SW 1271 (cell line): ENCODE data around the gene GAB2.
A peak's percentile ranks its signal among the peaks of the same experiment; 100 is the strongest.

ENCODE experiments used
- DNase-seq, 2 experiments: peaks; one replicate each; lab custom pipeline; 2025; lab: John Stamatoyannopoulos, UW

GAB2 gene

DNA sequence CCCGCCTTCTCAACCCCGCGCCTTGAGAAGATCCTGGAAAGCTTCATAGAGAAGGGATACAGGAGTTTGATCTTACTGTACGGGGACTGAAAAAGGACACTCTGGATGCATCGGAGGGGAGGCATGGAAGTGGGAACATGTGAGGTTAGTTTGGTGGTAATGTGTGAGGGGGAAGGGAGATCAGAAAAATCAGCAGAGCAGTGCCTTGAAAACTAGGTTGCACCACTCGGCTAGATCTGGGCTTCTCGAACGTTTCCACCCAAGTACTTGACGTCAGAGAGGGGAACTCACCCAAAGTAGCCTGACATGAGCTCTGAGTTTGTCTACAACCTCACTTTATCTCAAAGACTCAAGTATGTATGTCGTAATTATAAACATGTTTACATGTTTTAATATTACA is 214.4 kb downstream of the GAB2 start:
- DNase-seq = no peak

DNA sequence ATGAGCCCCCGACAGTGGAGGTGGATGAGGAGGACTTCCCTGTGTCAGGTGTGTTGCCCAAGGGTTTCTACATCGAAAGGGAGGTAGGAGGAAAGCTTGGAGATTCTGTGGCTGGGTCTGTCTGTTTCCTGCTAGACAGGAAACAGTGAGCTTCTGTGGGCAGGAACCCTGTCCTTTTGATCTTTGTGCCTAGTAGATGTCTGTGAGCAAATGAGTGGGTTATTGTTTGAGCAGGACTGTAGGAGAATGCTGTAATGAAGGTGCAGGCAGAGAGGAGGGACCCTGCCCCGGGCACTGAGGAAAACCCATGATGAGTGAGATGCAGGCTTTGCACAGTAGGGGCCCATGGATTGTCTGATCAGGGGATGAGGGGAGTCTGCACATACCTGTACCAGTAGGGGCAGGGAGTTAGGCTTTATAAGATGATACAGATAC is 214.9 kb downstream of the GAB2 start:
- DNase-seq = no peak

DNA sequence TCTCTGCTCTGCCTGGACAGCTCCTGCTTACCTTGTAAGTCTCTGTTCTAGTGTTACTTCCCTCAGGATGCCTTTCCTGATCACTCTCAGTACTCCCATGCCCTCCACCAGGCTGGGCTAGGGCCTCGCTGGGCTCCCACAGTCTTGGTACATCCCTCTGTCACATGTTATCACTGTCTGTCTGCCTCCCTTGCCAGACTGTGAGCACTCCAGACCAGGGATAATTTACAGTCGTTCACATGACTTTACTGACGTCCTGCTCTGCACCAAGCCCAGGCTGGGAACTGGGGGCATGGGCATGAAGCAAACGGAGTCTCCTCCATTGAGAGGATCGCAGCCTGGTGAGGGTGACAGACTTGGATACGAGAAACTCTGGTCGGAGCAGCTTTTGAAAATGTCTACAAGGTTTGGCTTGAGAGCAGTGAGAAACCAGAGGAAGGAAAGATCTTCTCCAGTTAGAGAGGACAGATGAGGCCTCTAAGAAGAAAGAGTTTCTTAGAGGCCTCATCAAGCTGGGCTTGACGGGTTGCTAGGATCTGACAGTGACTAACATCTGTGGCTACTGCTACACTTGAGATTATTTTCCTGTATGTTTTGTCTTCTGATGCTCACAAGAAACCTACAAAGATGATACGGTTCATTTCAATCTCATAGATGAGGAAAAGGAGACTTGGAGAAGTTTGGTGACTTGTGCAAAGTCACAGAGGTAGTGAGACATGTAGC is 216.4 kb downstream of the GAB2 start:
- DNase-seq = no peak

DNA sequence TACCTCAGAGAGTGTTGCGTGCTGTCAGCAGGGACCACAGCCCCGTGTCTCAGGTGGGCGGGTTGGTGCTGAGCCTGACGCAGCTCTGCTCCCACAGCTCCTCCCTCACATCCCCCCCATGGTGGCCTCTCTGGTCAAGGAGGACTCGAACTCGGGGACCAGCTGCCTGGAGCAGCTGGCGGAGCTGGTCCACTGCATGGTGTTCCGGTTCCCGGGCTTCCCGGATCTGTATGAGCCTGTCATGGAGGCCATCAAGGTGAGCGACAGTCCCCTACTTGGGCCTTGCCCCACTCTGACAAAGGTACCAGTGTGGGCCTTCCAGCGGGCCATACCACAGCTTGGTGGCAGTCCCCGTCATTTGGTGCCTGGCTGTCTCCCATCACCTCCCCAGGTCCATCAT is 217.1 kb downstream of the GAB2 start:
- no peak for DNase-seq

DNA sequence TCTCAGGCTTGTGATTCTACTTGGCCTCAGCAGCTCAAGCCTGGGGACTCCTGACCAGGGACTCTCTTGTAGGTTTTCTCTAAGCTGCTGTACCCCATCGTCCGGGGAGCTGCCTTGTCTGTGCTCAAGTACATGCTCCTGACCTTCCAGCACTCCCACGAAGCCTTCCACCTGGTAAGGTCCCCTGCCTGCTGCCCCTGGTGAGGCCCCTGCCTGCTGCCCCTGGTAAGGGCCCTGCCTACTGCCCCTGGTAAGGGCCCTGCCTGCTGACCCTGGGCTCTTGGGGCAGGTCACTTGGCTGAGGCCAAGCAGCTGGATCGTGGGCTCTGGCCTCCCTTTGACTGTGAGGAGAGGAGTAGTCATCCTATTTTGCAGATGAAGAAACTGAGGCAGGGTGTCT is 217.6 kb downstream of the GAB2 start:
- DNase-seq = no peak

DNA sequence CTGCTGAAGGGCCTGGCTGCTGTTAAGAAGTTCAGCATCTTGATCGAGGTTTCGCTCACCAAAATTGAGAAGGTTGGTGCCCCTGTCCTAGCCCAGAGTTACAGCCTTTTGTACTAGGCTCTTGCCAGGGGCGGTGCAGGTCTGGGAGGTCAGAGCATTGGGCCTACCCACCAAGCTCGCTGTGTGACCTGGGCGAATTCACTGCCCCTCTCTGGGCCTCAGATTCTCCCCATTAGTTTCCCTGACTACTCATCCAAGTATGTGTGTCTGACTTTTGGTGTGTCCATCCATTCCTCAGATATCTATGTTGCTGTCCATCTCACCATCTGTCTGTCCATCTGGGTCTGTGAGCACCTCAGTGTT is 218.0 kb downstream of the GAB2 start:
- DNase-seq = no peak

DNA sequence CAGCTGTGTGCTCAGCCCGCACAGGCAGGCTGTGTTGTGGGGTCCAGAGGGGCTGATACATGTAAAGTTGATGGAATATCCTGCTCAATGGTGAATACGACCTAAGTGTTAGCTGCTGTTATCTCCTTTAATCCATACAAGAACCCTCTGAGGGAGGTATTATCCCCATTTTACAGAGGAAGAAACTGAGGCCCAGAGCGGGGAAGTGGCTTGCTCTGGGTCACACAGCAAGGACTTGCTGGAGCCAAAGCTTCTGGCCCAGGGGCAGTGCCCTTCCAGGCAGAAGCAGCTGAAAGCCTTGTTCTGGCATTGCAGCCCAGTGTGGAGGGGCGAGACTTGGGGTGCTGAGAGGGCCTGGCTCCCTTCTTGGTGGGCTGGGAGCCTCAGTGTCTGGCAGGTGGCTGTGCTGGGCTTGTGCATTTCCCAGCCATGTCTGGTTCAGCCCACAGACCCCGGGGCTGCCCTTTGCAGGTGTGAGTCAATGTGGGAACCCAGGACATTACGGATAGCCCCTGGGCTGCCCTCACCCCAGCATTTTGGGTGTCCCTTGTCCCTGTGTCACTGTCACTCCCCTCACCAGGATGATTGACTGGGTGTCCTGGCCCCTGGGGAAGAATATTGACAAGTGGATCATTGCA is 218.5 kb downstream of the GAB2 start:
- DNase-seq = no peak

DNA sequence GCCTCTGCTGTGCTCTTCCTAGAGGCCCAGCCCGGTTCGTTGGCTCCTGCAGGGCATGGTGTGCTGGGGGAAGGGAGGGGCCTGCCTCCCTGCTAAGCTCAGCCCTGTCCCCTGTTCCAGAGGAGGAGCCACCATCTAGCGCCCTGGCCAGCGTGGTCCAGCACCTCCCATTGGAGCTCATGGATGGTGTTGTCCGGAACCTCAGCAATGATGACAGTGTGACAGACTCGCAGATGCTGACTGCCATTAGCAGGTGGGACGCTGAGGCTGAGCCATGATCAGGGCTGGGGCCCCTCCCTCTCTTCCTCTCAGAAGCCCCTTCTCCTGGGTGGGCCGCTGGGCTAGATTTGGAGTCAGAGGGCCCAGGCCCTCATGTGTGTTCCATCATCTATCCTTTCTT is 219.8 kb downstream of the GAB2 start:
- no peak for DNase-seq

DNA sequence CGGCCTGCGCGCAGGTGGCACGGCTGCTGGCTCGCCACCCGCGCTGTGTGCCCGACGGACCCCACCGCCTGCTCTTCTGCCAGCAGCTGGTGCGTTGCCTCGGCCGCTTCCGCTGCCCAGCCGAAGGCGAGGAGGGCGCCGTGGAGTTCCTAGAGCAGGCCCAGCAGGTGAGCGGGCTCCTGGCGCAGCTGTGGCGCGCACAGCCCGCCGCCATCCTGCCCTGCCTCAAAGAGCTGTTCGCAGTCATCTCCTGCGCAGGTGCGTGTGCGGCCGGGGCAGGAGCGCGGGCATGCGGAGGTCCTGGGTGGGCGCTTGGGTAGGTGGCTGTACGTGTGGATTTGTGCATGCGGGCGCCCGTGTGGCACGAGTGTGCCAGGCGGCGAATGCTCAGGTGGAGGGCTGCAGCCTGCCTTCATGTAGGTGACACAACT is 220.9 kb downstream of the GAB2 start:
- no peak for DNase-seq

DNA sequence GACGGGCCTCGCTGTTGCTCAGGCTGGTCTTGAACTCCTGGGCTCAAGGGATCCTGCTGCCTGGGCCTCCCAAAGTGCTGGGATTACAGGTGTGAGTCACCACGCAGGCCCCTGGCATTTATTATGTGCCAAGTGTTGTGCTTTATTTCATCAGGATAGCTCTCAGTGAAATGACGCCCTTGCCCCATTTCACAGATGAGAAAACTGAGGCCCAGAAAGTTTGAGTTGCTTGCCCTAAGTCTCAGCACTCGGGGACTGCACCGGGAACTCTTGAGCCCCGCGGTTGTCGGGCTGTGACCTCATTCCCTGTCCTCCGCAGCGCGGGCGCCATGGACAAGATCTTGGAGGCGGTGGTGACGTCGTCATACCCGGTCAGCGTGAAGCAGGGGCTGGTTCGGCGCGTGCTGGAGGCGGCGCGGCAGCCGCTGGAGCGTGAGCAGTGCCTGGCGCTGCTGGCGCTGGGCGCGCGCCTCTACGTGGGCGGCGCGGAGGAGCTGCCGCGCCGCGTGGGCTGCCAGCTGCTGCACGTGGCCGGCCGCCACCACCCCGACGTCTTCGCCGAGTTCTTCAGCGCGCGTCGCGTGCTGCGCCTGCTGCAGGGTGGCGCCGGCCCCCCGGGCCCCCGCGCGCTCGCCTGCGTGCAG is 221.6 kb downstream of the GAB2 start:
- DNase-seq = no peak

DNA sequence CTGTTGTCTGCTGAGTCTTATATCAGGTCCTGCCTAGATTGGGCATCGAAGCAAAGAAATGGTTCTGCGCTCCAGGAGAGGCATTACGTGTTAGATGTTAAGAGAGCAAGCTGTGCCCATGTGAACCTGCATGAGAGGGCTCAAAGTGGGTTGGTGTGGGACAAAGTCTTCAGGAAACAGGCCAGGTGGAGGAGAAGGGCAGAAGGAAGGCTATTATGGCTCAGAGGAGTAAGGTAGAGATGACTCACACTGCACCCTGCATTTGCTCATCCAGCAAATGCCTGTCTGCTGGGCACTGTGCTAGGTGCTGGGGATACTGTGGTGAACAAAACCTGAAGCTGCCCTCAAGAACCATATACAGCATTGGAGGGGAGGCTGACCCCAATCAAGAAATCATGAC is 223.1 kb downstream of the GAB2 start:
- no peak for DNase-seq

DNA sequence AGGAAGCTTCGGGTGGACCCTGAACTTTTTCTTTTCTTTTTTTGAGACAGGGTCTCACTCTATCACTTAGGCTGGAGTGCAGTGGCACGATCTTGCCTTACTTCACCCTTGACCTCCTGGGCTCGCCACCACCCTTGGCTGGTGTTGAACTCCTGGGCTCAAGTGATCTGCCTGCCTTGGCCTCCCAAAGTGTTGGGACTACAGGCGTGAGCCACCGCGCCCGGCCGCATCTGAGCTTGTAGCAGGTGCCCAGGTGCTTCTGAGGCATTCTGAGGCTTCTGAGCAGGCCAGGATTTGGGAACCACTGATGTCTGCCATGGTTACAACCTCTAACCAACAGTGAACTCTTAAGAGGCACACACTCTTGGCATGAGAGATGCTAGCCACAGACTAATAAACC is 223.8 kb downstream of the GAB2 start:
- DNase-seq = no peak

DNA sequence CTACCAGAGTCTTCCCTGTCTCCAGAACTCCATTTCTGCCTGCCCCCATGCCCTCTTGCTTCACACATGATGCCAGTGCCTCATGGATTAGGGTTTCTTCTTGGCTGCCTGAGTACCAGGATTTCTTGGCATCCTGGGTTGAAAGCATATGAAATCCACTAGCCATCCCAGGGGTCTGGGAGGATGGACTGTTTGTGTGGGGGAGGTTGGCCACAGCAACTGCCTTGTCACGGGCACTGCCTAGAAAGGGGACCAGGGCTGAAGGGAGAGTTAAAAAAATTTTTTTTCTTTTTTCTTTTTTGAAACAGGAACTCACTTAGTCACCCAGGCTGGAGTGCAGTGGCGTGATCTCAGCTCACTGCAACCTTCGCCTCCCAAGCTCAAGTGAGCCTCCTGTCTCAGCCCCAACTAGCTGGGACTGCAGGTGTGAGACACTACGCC is 224.7 kb downstream of the GAB2 start:
- DNase-seq = no peak

DNA sequence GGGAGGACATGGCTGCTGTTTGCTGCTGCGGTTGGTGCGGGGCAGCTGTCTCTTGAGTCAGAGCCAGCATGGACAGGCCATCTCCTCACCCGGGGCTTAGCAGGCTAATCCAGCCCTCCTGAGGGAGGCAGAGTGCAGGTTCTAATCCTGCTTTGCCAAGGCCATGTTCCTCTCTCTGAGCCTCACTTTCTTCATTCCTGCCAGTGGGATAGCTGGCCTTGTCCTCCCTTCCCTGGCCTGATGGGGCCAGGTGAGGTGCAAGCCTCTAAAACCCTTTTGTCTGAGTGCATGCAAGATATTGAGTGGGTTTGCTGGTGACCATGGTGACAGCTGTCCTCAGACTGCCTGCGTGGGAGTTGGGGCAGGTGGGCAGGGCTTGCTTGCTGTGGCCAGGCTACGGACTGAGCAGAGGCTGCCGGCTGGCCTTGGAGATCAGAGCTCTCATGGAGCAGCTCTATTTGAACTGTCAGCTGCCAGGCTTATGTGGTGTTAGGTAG is 225.3 kb downstream of the GAB2 start:
- DNase-seq = no peak

DNA sequence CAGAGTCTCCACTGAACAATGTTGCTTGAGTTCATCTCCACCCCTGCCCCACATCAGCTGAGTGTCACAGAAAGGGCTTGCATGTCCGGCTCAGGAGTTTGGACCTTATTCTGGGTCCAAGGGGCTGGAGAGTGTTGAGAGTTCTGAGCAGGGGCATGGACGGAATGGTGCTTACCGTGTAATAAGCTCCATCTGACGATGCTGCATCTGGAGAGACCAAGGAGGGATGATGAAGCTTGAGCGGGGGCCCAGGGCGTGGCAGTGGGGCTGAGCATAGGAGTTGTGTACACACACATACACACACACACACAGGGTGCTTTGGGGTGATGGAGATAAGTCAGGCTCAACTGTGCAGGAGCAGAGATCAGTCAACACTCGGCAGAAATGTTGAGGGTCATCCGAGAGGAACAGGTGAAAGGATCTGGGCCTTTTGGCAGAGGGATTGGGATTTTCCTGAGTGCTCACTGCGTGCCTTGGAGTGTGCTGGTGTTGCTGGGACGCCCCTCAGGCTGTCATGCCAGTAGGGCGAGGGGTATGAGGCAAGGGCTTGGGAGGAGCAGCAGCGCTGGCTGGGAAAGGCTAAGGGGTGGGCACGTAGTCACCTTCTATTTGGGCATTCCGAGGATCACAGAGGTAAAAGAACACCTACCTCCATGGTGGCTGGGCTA is 226.6 kb downstream of the GAB2 start:
- no peak for DNase-seq

DNA sequence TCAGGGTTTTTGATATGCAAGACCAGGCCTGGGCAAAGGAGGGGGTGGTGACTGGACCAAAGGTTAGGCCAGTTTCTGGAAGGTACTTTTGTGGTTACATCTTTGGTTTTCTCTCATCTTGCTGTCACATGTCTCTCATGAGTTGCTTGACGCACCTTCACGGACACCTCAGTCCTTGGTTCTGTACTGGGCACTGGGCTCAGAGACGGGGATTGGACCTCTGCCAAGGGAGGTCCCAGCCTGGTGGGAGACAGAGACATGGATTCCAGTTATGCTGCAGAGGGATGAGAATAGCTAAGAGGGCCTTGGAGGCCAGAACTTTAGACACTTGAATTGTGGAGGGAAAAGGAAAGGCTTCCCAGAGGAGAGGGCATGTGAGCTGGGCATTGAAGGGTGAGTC is 227.2 kb downstream of the GAB2 start:
- no peak for DNase-seq

DNA sequence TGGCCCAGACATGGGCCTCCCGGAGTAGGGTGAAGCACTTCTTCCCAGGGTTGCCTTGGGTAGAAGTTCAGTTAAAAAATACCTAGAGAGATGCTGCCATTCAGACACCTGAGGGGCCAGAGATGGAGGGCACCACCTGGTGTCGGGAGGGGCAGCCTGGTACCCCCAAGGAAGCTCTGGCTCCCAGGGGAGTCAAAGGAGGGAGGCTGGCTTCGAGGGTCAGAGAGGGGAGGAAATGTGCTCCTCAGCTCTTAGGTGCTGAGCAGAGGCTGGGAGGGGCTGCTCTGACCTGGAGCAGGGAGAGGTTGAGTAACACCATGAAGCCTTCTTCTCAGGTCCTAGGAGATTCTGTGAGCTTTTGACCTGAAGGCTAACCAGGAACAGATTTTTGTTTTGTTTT is 227.8 kb downstream of the GAB2 start:
- no peak for DNase-seq

DNA sequence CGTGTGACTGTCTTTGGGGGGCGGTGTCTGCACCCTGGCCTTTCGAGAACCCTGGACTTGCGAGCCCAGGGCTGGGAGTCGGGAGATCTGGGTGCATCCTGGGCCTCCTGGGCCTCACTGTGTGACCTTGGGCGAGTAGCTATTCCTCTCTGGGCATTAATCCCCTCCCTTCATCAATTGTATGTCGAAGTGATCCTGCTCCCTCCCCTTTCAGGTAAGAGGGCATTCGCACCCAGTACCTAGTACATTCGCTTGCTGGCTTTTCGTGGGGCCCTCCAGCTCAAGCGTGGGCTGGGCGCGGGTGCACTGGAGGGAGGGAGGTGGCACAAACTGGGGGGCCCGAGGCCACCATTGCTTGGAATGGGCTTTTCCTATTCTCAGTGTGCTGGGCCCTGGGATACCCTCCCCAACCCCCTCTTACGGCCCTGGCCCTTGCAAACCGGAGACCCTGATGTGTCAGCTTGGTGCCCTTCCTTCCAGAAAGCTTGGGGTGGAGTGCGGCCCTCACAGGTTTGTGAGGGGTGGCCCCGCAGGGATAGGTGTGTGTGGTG is 228.4 kb downstream of the GAB2 start:
- DNase-seq = no peak

DNA sequence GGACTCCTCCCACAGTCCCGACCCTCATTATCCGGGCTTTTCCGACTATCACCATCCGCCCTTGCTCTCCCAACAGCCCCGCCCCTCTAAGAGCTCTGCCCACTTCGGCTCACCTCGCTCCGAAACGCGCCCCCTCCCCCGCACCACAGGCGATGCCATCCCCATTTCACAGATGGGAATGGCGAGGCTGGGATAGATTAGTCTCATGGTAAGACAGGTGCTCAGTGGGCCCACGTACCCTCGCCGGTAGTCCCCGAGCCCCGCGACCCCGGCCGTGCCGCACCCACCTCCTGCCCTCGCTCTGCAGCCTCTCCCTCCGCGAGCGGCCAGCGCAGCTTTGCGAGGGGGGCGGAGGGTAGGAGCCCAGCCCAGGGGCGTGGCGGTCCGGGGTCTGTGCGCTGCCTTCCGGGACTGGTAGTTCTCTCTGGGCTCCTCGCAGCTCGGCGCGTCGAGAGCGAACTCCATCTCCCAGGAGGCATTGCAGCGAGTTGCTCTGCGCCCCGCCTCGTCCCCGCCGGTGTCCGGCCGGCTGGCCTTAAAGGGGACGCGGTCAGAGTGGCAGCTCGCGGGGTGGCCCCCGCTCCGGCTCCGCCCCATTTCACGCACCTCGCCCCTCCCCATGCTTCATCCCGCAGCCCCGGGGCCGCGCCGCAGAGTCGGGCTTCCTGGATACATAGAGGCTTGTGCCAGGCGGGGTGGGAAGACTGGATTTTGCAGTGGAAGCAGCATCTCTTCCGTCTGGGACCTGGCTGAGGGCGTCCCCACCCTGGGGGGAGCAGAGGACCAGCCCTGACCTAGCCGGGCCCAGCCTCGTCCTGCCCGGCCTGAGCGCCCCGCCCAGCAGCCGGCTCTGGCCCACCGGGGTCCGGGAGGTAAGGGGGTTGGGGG is 229.1 kb downstream of the GAB2 start, which contains the start of the genes KCTD21 and USP35:
KCTD21 (minus strand) TSS at position 341 of the 888 bp plus-strand sequence. CDS start 14,072 bp downstream, outside the sequence.
USP35 (plus strand) TSS at position 634 of the 888 bp plus-strand sequence. CDS start 7,327 bp downstream, outside the sequence.
- DNase-seq = peak; percentile 94 to 97

DNA sequence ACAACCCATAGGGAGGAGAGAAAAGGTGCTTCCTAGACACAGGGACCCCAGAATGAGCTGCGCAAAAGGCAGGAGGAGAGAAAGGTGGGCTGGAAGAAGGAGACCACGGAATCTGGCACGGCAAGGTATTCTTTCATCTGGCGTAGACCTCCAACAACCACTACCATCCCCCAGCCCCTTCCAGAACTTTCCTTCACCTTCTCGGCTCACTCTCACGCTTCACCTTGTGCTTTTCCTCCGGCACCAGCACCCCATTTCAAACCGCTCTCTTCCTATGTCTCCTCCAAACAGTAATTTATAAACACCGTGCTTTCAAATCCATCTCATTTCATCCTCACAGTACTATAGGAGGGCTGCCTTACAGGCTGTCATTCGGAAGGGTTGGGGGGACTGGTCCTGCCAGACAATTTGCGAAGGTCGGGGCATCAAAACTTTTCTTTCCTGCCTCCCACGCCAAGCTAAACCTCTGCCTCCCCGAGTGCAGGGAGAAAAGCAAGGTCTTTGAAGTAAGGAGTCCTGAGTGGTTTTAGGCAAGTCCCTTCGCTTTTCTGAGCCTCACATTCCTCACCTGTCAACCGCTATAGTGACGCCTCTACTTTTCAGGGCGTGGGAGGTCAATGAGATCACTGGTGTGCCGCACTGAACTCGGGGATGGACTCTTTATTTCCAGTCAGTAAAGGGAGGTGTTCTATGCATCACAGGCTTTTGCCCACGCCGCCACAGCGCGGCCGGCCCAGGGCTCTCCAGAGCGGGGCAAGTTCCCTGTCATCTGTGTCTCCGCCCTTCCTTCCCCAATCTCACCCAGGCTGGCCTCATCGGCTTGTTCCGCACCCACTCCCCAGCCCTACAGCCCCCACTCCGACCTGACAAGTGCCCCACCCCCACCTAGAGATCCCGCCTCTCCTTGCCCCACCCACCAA is 230.0 kb downstream of the GAB2 start:
- no peak for DNase-seq
